Activated naive CD4-positive, alpha-beta T cell (primary cell): ENCODE measurements around the gene ZNF771.
A peak's percentile ranks its signal among the peaks of the same experiment; 100 is the strongest.

Experiments used
- DNase-seq, 4 experiments: peaks; one replicate each; lab custom pipeline; 2025; lab: John Stamatoyannopoulos, UW

The ZNF771 gene

GRCh38 chr16:30398661-30399434, 8.6 kb upstream of the ZNF771 start:
- no peak for DNase-seq

DNA sequence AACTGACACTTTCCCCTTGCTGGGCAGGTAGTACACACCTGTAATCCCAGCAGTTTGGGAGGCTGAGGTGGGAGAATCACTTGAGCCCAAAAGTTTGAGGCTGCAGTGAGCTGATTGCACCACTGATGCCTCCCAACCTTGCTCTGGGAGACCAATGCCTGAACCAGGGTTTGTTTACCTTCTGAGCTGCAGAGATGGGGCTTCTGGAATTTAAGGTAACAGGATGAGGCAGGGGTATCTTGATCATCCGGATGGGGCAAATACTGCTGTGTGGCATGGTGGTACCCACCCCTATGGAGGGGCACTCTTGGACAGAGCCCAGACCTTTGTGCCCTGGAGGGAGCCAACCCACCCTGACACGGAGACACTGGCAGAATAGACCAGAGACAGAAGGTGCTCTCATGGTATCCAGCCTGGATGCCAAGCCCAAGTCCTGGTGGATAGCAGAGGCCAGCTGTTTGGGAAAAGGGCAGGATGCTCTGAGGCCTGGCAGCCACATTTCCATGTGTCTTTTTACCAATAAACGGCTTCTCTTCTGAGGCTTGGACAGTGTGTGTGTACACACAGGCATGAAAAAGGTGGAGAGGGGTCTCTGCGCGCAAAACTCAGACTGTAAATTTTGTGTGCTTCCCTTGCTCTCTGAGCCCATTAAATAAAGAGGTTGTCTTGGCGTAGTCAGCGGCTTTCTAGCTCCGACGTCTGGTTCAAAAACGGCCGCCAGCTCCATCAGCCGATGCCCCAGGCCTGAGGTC, 7.8 kb upstream of the ZNF771 start:
- no peak for DNase-seq

GRCh38 chr16:30401768-30402425, 5.5 kb upstream of the ZNF771 start:
- no peak for DNase-seq

- DNase-seq: no peak
These were observed 658 bp upstream of the ZNF771 start for GRCh38 chr16:30406795-30407101.

DNA sequence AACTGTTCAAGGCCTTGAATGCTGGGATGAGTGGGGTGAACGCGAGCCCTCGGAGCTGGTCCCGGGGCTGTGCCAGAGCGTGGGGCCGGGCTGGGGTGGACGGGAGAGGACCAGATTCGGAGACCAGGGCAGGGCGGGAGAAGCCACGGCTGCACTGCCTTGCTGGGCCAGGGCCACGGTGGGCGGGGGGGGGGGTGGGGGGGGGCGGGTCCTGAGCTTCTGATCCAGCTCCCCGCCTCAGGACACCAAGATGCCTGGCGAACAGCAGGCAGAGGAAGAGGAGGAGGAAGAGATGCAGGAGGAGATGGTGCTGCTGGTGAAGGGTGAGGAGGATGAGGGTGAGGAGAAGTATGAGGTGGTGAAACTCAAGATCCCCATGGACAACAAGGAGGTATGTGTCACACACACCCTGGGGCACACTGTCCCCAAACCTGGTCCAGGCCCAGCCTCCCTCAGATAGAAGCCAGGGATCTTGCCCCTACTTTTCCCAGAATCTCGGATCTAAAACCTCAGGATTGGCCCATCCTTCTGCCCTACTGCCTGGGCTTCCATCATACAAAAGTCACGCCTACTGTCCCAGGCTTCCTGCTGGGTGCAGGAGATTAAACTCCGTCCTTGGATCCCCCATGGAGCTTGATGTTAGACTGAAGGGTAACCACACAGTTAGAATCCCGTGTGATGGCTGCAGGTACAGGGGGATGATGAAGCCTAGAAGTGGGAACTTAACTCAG, 563 bp downstream of the ZNF771 start:
- no peak for DNase-seq

DNA sequence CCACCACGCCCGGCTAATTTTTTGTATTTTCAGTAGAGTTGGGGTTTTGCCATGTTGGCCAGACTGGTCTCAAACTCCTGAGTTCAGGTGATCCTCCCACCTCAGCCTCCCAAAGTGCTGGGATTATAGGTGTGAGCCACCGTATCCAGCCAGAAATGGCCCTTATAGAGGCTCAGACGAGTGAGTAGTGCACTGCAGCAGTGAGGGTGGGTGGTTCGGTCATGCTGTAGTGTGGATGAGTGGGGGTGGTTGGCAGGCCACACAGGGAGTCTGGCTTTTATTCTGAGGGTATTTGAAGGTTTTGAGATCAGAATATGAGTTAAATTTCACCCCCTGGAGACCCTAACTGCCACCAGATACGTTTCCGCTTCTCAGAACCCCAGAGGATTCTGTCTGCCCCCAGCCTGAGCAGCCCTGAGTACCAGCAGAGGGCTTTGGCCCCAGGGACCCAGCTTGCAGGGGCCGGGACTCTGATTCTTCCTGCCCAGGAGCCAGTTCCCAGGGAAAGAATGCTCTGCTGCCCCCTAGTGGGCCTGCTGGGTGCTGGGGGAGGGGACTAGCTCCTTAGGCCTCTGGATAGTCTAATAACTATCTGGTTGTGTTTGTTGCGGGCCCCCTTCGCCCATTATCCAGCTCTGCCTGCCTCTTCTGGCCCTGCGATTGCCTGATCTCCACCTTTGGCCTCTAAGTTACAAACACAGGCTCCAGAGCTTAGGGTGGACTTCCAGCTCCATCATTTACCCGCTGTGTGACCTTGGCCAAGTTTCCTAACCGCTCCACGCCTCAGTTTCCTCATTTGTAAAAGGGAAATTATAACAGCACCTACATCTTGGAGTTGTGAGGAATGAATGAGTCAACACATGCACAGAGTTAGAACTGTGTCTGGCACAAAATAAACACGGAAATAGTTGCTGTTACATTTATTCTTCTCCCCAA, 2.0 kb downstream of the ZNF771 start:
- DNase-seq: peak; percentile 79 to 94 (median 93)

GRCh38 chr16:30413112-30413806, 5.9 kb downstream of the ZNF771 start:
- no peak for DNase-seq

DNA sequence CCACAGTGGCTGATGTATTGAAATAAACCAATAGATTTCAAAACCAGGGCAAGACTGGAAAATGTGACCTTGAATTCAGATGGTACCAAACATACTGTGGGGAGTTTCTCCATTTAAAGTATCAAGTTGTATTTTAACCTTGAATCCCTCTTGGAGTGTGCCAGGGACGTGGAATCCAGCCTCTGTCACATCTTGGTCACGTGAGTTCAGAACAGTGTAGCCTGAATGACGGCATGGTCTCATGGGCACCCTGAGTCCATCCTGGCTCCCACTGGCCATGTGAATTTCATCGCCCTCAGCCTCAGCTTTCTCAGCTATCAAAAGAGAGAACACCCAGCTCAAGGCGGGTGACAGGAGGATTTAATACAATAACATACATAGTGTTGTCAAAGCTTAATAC, 6.8 kb downstream of the ZNF771 start:
- DNase-seq: no peak

- DNase-seq: no peak
These were observed 8.7 kb downstream of the ZNF771 start for GRCh38 chr16:30416047-30416603.

GRCh38 chr16:30416624-30417528, 9.5 kb downstream of the ZNF771 start:
- DNase-seq: no peak

DNA sequence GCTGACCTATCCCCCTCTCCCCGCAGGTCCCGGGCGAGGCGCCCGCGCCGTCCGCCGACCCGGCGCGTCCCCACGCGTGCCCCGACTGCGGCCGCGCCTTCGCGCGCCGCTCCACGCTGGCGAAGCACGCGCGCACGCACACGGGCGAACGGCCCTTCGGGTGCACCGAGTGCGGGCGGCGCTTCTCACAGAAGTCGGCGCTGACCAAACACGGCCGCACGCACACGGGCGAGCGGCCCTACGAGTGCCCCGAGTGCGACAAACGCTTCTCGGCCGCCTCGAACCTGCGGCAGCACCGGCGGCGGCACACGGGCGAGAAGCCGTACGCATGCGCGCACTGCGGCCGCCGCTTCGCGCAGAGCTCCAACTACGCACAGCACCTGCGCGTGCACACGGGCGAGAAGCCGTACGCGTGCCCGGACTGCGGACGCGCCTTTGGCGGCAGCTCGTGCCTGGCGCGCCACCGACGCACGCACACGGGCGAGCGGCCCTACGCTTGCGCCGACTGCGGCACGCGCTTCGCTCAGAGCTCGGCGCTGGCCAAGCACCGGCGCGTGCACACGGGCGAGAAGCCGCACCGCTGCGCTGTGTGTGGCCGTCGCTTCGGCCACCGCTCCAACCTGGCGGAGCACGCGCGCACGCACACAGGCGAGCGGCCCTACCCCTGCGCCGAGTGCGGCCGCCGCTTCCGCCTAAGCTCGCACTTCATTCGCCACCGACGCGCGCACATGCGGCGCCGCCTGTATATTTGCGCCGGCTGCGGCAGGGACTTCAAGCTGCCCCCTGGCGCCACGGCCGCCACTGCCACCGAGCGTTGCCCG, 10.3 kb downstream of the ZNF771 start:
- peak; percentile 44 to 87 (median 72) for DNase-seq

DNA sequence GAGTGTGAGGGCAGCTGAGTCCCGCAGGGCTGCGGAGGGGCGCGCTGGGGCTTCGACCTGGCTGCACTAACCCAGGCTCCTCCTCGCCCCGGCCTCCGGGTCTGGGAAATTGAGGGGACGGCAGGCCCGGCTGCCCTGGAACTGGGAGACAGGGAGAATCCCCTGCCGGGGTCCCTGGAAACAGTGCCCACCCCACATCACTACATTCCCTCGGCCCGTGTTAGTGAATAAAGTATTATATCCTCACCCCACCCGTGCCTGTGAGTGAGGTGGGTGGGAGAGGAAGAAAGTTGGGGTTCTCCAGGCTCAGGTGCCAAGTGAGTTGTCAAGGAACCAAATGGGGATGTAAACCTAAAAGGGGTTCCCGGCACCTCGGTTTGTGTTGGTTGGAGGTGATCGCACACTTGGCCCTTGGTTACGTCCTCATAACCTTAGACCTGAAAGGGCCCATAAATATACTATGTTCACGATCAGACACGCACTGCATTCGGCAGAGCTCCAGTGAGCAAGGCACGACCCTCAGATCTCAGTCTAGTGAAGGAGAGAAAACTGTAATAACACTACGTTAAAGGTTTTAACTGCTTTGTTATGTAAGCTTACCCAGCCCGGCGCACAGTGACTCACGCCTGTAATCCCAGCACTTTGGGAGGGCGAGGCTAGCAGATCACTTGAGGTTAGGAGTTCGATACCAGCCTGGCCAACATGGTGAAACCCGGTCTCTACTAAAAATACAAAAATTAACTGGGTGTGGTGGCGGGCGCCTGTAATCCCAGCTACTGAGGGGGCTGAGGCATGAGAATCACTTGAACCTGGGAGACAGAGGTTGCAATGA, 11.2 kb downstream of the ZNF771 start:
- DNase-seq: peak in 1 of 4 experiments; percentile 39

DNA sequence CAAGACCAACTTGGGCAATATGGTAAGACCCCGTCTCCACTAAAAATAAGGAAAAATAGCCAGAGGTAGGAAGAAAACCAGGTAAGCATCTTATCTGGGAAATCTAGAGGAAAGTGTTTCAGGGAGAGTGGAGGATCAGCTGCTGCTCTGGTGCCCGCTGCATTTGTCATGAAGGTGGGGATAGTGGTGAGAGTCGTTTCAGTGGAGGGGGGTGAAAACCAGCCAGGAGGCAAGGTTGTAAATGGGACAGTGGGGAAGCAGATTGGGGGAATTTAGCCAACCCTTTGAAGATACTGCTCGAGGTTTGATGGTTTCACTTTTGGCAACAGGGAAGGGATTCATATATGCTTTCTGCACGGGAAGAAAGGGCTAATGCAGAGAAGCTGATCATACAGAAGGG, 13.6 kb downstream of the ZNF771 start:
- no peak for DNase-seq

GRCh38 chr16:30428055-30428454, 20.6 kb downstream of the ZNF771 start:
- no peak for DNase-seq

DNA sequence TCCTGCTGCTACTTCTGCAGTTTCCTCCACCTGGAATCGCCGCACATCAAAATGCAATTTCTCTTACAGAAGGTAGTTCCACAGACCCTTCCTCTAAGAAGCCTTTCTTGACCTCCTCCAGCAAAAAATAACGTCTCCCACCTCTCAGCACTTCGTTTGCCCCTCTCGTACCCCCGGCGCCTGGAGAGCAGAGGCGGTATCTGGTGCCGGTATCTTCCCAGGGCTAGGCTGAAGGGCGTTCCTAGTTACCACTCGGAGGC, 21.9 kb downstream of the ZNF771 start:
- no peak for DNase-seq

DNA sequence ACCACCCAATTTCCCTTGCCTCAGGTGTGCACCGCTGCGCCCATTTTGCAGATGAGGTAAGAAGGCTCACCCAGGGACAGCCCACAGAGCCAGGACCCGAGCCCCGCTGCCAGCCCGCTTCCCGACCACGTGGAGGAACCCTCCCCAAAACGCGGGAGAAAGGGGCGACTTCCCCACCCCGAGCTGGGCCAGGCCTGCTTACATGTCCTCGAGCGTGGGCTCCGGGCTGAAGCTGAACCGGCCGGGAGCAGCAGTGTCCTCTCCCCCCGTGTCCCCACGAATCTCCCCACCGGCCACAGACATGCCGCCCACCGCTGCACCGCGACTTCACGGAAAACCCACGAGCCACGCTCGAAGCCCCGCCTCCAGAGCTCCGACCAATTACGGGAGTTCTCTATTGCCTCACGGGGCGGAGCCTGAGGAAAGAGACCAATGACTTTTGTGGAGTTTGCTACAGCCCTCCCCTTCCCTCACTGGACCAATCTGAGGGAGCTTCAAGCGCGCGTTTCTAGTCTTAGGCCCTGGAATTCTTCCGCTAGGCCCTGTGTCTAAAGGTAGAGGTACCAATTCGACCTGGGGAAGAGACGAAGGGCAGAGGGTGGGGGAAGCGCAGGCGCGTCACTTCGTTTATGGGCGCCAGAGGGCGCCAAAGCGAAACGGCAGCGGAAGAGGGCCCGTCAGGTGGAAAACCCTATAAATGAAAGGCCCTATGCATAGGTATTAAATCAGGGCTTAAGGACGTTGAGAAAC, 22.4 kb downstream of the ZNF771 start, which contains the start of gene DCTPP1:
Gene DCTPP1, minus strand, starts transcription at position 353 of the 750 bp plus-strand sequence. Its CDS starts 50 bp downstream, at position 303.
- peak; percentile 75 to 98 (median 92) for DNase-seq
